Nephron (organoid): ENCODE data around the gene PTPRN2.
"Not testable (repeated sequence)": the region's sequence is repeated elsewhere in the genome, so short reads cannot be mapped to it uniquely, and the experiment has no call there.

Source experiments
- H3K27ac Mint-ChIP-seq, 3 experiments: 2 replicates each; pipeline ENCODE4 v1.8.0; 2020; ENCODE audit warnings: mixed read lengths in 3 of 3, mild to moderate bottlenecking in 2 of 3, moderate library complexity in 1 of 3
- H3K27me3 Mint-ChIP-seq: 2 replicates; pipeline ENCODE4 v1.8.0; 2021; ENCODE audit warnings: low read depth, mild to moderate bottlenecking, moderate library complexity, mixed read lengths
- H3K36me3 Mint-ChIP-seq: 2 replicates; pipeline ENCODE4 v1.8.0; 2020; ENCODE audit warnings: low read depth, mixed read lengths
- H3K4me1 Mint-ChIP-seq: 2 replicates; pipeline ENCODE4 v1.8.0; 2020; ENCODE audit warnings: mixed read lengths
- H3K4me3 Mint-ChIP-seq, 3 experiments: 2 replicates each; pipeline ENCODE4 v1.8.0; 2020; ENCODE audit warnings: mild to moderate bottlenecking in 3 of 3, mixed read lengths in 3 of 3, moderate library complexity in 2 of 3
- H3K9me3 Mint-ChIP-seq: 2 replicates; pipeline ENCODE4 v1.8.0; 2020; ENCODE audit warnings: mixed read lengths
- TF ChIP-seq, protein P1 (sequence below), 3 experiments: fragments of 200-600 bp; sonication (generic); IDR thresholded peaks; one replicate each; pipeline ENCODE4 v1.5.0; 2021; ENCODE audit warnings: antibody characterized with exemption in 3 of 3; ENCODE audit not compliant: unreplicated experiment in 3 of 3

PTPRN2 gene

DNA sequence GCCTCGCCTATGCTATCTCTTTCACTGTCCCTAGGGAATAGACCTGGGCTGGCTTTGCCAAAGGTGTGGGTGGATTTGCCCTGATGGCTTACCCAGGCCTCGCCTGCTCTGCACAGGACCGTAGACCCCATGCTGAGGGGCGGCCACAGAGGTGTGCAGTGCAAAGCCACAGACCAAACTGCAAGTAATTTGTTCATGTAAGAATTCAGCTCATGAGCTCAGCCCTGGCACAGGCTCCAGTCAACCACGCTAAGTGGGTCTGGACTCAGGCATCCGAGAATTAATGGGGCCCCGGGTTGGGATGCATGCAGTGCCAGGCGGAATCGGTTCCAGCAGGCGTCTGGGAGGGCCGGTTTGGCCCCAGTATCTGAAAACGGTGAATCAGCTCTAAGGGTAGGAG, 805.6 kb downstream of the PTPRN2 start:
- no peak overlapping the region for H3K4me3 Mint-ChIP-seq
- peaks cover 23% of the 10 kb centered on the region for H3K27me3 Mint-ChIP-seq
- no peak overlapping the region for H3K27ac Mint-ChIP-seq
- peaks cover 9% of the 10 kb centered on the region for H3K4me1 Mint-ChIP-seq
- H3K36me3 Mint-ChIP-seq: no peaks in the 10 kb centered on the region
- peaks cover 1% of the 10 kb centered on the region for H3K9me3 Mint-ChIP-seq
- TF ChIP-seq, protein P1, sequence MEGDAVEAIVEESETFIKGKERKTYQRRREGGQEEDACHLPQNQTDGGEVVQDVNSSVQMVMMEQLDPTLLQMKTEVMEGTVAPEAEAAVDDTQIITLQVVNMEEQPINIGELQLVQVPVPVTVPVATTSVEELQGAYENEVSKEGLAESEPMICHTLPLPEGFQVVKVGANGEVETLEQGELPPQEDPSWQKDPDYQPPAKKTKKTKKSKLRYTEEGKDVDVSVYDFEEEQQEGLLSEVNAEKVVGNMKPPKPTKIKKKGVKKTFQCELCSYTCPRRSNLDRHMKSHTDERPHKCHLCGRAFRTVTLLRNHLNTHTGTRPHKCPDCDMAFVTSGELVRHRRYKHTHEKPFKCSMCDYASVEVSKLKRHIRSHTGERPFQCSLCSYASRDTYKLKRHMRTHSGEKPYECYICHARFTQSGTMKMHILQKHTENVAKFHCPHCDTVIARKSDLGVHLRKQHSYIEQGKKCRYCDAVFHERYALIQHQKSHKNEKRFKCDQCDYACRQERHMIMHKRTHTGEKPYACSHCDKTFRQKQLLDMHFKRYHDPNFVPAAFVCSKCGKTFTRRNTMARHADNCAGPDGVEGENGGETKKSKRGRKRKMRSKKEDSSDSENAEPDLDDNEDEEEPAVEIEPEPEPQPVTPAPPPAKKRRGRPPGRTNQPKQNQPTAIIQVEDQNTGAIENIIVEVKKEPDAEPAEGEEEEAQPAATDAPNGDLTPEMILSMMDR (IDR thresholded peaks at IDR 0.05; ENCODE audit: unreplicated experiment in 3 of 3): no peak

DNA sequence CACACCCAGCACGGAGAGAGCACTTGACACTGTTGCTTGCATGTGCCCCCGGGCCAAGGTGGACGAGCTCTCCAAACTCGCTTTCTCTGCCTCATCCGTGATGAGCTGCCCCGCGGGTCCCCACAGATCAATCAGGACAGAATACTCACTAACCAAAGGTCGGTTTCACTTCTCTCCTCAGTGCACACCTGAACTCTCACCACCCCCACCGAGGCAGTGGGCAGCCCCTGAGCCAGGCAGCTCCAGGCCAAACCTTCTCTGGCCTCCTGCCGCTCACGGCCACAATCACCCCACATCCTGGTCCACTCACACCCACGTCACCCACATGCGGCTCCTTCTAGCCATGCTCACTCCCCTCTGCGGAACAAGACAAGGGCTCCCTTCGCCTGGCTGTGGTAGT, 806.9 kb downstream of the PTPRN2 start:
- TF ChIP-seq, protein P1 (IDR thresholded peaks at IDR 0.05; ENCODE audit: unreplicated experiment in 3 of 3): no peak
- H3K36me3 Mint-ChIP-seq: no peaks in the 10 kb centered on the region
- H3K27ac Mint-ChIP-seq: no peak overlapping the region
- peaks cover 3% of the 10 kb centered on the region for H3K9me3 Mint-ChIP-seq
- no peak overlapping the region for H3K4me3 Mint-ChIP-seq
- peaks cover 9% of the 10 kb centered on the region for H3K4me1 Mint-ChIP-seq
- peaks cover 26% of the 10 kb centered on the region for H3K27me3 Mint-ChIP-seq

DNA sequence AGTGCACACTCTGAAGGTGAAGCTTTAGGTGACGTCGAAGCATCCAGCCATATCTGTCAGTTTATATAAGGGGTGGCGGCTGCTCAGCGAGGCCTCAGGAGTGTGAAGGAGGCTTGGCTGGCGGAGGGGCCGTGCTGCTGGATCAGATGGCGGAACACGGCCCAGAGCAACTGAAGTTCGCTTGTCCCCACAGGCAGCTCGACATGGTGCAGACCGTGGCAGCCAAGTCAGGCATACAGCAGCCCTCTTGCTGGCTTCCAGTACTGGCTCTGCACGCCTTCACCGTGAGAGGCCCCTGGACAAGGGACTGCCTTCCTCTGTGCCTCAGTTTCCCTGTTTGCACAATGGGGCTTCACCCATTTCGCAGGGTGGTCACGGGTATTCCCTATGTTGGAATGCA, 807.3 kb downstream of the PTPRN2 start:
- Mint-ChIP-seq H3K27ac (no peak overlapping the region), H3K27me3 (peaks cover 27% of the 10 kb centered on the region), H3K4me3 (no peak overlapping the region), H3K9me3 (peaks cover 3% of the 10 kb centered on the region), H3K4me1 (peaks cover 9% of the 10 kb centered on the region), H3K36me3 (no peaks in the 10 kb centered on the region)
- TF ChIP-seq, protein P1 (IDR thresholded peaks at IDR 0.05; ENCODE audit: unreplicated experiment in 3 of 3): no peak

DNA sequence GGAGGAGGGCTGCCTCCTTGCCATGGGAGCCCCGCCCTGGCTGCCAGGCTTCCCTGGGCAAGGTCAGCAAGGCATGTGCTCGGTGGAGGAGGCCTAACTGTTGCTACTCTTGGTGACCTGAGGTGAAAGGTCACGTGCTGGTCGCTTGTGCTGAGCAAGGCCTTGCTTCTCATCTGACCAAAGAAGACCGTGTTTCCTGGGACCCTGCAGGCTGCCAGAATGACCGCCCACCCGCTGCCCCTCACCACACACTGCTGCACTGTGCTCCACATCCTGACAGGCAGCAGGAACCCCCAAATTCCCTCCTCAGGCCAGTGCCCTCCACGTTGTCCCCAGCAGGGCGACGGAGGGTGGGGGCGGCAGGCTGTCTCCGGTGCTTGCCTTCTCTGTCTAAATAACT, 808.4 kb downstream of the PTPRN2 start:
- no peak overlapping the region for H3K27ac Mint-ChIP-seq
- no peaks in the 10 kb centered on the region for H3K36me3 Mint-ChIP-seq
- TF ChIP-seq, protein P1 (IDR thresholded peaks at IDR 0.05; ENCODE audit: unreplicated experiment in 3 of 3): no peak
- H3K9me3 Mint-ChIP-seq: peaks cover 3% of the 10 kb centered on the region
- peaks cover 9% of the 10 kb centered on the region for H3K4me1 Mint-ChIP-seq
- no peak overlapping the region for H3K4me3 Mint-ChIP-seq
- H3K27me3 Mint-ChIP-seq: peaks cover 36% of the 10 kb centered on the region

DNA sequence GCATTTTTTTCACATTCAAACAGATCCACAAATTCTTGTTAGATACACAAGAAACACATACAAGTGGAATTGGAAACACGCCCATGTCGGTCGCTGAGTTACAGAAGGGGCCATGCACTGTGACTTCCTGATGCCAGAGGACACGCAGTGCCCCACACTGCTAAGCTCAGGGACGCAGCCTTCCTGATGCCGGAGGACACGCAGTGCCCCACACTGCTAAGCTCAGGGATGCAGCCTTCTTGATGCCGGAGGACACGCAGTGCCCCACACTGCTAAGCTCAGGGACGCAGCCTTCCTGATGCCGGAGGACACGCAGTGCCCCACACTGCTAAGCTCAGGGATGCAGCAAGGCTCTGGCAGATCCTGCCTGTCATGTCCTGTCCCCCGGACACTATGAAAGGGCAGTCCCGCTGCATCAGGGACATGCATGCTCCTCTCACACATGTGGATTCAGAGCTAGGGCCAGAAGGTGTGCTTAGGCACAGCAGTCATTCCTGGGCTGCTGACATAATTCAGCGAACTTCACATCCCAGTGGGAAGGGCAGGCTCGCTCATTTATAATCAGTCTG, 810.3 kb downstream of the PTPRN2 start:
- H3K36me3 Mint-ChIP-seq, H3K9me3 Mint-ChIP-seq, H3K4me3 Mint-ChIP-seq, H3K4me1 Mint-ChIP-seq, H3K27ac Mint-ChIP-seq: not testable (repeated sequence)
- H3K27me3 Mint-ChIP-seq: peaks cover 39% of the 10 kb centered on the region

DNA sequence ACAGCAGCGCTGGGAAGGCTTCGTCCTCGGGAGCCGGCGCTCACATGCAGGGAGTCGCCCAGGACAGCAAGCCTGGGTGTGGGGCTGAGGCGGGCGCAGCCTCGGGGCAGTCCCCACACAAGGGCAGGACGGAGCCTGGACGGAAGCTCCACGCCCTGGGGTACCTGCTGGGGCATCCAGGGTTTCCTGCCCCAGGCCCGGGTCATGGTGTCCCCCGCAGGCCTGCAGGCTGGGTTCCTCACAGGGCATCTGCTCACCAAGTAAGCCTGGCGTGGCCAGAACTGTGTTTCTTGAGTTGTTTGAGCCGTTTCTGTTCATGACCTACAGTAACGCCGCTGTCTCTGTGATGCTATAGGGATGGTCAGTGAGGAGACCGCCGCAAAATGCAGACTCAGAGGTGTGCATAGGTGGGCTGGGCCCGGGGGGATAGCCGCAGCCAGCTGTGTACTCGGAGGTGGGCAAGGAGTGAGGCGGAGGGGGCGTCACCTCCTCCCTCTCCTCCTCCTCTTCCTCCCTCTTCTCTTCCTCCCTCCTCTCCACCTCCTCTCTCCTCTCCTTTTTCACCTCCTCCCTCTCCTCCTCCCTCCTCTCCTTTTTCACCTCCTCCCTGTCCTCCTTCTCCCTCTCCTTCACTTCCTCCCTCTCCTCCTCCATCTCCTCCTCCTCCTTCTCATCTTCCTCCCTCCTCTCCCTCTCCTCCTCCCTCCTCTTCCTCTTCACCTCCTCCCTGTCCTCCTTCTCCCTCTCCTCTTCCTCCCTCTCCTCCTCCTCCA, 811.9 kb downstream of the PTPRN2 start:
- peaks cover 7% of the 10 kb centered on the region for H3K36me3 Mint-ChIP-seq
- peaks cover 13% of the 10 kb centered on the region for H3K9me3 Mint-ChIP-seq
- H3K4me1 Mint-ChIP-seq: no peaks in the 10 kb centered on the region
- TF ChIP-seq, protein P1 (IDR thresholded peaks at IDR 0.05; ENCODE audit: unreplicated experiment in 3 of 3): no peak
- no peak overlapping the region for H3K27ac Mint-ChIP-seq
- H3K27me3 Mint-ChIP-seq: peaks cover 34% of the 10 kb centered on the region
- H3K4me3 Mint-ChIP-seq: no peak overlapping the region
